ENCODE measurements around the gene PTPRG.

DNA sequence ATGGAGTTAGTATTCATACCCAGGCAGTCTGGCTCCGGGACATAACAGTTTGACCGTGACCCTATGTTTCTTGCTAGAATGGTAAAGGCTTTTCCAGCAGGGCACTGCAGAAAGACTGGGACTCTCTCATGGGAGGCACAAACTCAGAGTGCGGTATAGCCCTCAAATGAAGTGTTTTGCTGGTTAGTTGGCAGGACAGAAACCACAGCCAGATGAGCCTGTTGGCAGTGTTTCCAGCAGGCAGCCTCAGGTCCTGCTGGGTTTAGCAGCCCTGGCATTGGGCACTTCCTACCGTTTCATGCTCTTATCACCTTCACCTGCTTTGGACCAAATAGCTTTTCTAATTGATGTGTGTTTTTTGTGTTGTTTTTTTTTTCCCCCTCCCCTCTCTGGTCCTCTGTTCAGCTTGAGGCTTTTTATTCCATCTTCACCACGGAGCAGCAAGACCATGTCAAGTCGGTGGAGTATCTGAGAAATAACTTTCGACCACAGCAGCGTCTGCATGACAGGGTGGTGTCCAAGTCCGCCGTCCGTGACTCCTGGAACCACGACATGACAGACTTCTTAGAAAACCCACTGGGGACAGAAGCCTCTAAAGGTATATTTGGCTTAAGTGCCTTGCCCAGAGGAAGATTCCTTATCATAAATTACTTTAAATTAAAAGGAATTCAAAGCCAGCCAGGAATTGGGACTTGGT, 606.3 kb downstream of the PTPRG start:
- TF ChIP-seq, protein P1, sequence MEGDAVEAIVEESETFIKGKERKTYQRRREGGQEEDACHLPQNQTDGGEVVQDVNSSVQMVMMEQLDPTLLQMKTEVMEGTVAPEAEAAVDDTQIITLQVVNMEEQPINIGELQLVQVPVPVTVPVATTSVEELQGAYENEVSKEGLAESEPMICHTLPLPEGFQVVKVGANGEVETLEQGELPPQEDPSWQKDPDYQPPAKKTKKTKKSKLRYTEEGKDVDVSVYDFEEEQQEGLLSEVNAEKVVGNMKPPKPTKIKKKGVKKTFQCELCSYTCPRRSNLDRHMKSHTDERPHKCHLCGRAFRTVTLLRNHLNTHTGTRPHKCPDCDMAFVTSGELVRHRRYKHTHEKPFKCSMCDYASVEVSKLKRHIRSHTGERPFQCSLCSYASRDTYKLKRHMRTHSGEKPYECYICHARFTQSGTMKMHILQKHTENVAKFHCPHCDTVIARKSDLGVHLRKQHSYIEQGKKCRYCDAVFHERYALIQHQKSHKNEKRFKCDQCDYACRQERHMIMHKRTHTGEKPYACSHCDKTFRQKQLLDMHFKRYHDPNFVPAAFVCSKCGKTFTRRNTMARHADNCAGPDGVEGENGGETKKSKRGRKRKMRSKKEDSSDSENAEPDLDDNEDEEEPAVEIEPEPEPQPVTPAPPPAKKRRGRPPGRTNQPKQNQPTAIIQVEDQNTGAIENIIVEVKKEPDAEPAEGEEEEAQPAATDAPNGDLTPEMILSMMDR (conservative IDR thresholded peaks at IDR 0.05) = no peak
- TF ChIP-seq ZFX (IDR thresholded peaks at IDR 0.05) = no peak
